Measurements from ENCODE around the gene SEMA6A.
A peak's percentile ranks its signal among the peaks of the same experiment; 100 is the strongest.

Gene SEMA6A, protein sequence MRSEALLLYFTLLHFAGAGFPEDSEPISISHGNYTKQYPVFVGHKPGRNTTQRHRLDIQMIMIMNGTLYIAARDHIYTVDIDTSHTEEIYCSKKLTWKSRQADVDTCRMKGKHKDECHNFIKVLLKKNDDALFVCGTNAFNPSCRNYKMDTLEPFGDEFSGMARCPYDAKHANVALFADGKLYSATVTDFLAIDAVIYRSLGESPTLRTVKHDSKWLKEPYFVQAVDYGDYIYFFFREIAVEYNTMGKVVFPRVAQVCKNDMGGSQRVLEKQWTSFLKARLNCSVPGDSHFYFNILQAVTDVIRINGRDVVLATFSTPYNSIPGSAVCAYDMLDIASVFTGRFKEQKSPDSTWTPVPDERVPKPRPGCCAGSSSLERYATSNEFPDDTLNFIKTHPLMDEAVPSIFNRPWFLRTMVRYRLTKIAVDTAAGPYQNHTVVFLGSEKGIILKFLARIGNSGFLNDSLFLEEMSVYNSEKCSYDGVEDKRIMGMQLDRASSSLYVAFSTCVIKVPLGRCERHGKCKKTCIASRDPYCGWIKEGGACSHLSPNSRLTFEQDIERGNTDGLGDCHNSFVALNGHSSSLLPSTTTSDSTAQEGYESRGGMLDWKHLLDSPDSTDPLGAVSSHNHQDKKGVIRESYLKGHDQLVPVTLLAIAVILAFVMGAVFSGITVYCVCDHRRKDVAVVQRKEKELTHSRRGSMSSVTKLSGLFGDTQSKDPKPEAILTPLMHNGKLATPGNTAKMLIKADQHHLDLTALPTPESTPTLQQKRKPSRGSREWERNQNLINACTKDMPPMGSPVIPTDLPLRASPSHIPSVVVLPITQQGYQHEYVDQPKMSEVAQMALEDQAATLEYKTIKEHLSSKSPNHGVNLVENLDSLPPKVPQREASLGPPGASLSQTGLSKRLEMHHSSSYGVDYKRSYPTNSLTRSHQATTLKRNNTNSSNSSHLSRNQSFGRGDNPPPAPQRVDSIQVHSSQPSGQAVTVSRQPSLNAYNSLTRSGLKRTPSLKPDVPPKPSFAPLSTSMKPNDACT

DNA sequence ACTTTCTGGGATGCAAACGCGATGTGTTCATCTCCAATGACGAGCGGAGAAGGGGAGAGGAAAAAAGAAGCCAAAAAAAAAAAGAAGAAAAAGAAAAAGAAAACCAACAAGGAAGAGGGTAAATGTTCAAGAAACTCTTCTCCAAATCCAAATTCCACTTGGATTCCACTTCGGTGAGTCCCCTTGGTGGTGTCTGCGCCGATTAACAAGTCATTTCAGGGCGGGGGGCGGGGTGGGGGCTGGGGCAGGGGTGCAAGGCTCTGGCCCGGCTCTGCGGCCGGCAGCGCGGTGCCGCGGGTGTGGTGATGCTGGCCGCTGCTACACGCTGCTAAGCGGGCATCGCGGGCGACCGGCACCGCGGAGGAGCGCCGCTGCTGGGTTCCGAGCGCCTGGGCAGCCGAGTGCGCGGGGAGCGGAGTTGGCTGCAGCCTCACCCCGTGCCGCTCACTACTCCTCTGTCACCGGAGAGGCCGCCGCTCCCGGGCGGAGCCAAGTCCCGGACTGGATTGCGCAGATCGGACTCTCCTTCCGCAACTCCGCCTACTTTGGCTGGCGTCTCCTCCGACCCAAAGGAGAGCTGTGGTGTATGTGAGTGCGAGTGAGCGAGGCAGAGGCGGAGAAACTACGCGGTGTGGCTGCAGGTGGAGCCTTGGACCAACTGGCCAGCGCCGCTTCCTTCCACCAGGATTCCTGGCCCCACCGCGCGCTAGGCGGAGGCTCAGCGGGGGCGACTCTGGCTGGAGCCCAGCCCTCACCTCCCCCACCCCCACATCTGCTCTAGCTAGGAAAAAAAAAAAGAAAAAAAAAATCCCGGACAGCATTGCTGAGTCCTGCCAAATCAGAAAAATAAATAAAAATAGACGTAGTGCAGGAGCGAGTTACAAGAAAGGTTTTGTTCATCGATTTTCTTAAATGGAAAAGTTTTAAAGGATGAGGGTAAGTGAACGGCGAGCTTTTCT lies at the start of gene SEMA6A:
TSS of gene SEMA6A (minus strand) at position 457 of the 959 bp plus-strand sequence. CDS start 69,879 bp downstream, outside the sequence.
- DNase-seq = peak; percentile 61

GRCh38 chr5:116622375-116623050 lies 47.9 kb upstream of the SEMA6A start:
- no peak for DNase-seq

DNA sequence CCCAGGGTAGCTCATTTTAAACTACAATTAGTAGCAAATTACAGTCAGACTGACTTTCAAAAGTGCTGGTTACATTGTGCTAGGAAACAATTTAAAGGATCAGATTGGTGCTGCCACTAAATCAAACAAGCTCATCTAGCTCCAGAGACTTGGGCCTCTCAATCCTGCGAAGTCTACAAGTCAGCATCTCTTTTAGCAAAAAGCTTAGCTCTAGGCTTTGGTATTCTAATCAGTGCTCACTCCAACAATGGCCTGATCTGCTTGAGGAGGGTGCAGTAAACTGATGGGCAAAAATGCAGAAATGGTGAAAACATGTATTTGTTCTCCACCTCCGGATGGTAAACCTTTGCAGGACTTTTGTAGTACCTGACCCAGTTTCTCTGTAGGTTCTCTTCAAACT lies 47.0 kb upstream of the SEMA6A start:
- DNase-seq = no peak

DNA sequence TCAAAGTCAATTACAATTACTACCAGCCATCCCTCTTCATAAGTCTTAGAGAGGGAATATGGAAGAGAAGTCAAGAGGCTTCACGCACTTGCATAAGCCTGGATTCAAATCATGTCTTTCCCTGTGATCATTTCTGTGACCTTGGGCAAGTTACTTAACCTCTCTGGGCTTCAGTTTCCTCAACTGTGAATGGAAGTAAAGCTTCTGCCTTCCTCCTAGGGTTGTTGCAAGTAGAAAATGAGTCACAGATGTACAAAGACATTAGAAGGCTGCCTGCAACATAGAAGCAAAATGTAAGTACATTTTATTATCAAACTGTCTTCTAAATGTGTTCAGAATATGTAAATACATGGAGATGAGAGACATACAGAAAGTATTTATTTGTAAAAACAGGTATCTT lies 42.3 kb upstream of the SEMA6A start:
- DNase-seq = no peak

- DNase-seq = no peak
Observed at GRCh38 chr5:116614603-116614920, 39.9 kb upstream of the SEMA6A start.

DNA sequence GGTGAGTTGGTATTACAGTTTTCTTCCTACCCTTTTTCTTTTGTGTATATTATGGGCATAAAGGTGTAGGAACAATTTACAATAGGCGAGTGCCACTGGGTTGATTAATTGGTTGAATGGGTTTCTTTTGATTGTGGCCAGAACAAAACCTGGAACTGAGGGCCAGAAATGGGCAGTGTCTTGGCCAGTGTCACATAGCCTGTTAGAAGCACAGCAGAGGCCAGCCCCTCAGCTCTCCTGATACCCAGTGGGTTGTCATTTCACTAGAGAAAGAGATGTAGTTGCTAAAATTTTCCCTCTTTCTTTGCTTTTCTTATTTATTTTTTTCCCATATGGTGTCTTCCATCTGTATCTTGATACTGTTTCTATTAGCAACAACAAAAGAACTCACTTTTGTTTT lies 38.8 kb upstream of the SEMA6A start:
- DNase-seq = no peak

DNA sequence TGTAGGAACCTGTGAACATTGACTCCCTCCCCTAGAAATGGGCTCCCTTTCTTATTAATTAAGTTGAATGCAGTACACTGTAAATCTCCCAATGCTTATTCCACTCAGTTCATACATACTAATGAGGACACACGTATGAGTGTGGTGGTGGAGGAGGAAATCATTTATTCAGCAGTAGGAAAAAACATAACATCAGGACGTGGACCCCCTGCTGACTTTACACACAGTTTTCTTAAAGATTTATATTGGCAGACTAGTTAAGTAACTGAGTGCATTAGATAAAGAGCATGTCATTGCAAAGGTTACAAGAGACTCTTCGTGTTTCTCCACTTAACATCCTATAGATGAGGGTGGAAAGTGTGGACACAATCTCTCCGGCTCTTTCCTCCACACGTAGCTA lies 37.8 kb upstream of the SEMA6A start:
- DNase-seq = no peak

DNA sequence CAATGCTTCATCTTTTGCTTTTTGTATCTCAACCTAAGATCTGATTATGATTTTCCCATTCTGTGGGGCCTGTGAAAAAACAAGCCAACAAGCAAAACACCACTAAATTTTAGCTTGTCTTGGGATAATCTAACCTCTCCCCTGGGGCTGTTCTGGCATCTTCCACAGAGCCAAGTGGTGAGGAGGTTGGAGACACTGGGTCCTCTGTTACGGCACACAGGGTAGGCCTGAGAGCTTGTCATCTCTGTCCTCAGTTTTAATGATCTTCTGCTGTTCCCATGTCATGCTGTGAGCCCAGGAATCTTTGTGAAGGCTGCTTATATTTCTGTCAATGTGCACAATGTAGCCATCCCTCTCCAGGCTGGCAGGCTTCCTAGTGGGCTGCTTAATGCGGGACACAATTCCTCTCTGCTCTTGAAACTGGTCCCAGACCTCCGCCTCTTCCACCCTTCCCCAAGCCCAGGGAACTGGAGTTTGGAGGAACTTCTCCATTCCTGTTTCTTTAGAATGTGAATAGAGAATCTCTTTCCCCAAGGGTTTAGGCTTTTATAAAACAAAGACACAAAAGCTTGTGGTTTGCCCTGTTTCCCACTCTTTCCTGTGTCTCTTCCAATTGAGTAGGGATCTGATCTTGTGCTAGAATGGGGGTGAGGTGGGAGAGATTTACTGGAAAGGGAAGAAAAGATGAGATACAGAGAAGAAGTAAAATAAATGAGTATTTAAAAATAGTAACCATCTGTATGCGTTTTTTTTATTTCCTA lies 30.9 kb upstream of the SEMA6A start:
- DNase-seq = no peak

GRCh38 chr5:116604805-116605204 lies 30.2 kb upstream of the SEMA6A start:
- DNase-seq = no peak

- no peak for DNase-seq
Observed at GRCh38 chr5:116600876-116601275, 26.3 kb upstream of the SEMA6A start.

DNA sequence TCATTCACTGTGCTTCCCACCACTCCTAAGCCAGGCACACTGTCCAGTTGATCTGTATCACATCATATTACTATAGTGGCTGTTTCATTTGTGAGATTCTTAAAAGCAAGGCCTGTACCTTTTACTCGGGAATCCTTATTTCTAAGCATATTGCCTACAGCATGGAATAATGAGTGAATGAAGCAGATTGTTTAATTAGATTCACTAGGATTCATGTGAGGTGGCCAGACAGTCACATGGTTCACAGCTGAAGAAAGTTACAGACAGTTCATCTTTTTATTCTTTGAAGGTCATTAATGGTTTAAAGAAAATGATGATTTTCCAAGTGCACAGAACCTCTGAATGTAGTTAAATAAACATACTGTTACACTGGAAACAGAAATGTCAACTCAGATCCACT lies 24.3 kb upstream of the SEMA6A start:
- no peak for DNase-seq

DNA sequence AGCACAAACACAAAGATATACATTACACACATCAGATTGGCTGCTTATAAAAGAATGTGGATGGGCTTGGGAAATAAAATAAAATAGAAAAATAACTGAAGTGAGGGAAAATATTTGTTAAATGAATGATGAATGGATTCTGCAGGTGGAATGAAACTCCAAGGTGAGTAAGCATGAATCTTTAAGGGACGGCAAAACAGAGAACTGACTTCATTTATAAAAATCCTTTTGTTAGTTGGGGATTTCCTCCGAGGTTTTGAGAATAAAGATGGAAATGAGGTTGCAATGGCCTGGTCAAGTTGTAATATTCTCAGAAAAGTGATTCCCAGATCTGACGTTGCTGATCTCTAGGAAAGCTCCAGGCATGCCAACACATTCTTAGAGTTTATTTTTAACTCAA lies 20.9 kb upstream of the SEMA6A start:
- no peak for DNase-seq

DNA sequence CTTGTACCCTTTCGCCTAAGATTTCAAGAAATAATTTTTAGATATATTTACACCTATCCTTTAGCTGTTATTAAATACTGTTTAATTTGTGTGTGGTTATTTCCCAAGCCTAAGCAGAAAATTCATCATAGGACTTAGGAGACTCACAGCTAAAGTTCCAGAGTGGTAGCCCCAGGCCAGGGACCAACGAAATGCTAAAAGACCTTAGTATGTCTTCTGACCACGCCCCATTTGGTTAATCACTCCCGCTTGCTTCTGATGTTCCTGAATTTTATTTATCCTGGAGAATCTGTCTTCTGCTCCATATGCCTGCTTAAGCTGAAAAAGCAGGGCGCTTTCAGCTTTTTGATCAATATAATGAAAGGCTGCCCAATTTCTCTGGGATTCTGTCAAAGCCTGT lies 18.7 kb upstream of the SEMA6A start:
- no peak for DNase-seq

- no peak for DNase-seq
Observed at GRCh38 chr5:116585227-116585626, 10.6 kb upstream of the SEMA6A start.

GRCh38 chr5:116583862-116584222 lies 9.2 kb upstream of the SEMA6A start:
- no peak for DNase-seq

DNA sequence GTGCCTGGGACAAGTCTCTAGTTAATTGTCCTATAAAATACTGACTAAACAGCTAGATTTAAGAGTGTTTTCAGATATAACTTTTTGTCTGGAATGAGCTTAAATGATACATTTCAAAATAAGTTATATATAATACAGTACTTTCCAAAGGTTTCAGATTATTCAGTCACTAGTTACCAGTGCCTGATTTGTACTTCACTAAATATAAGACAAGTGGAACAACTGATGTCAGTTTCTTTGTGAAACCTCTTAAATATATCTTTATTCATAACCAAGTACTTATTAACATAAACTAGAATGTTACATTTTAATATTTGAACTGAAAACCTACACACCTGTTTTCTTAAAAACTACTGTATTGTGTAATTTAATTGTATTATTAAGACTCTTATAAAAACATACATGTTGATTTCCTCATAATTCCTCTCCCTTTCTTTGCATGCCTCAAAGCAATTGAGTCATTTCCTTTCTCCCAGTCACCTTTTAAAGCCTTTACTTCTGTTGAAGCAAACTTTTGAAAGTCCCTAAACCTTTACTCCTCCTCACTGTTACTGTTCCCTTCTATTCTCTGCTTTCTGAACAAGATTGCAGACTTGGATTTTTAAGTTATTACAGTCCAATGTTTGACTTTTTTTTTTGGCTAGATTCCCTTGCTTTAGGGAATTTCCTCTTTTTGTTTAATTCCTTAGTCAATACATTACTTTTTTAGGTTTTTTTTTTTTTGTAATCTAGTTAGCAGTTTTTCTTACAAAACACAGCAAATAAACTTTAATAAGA lies 8.7 kb upstream of the SEMA6A start:
- DNase-seq = no peak

DNA sequence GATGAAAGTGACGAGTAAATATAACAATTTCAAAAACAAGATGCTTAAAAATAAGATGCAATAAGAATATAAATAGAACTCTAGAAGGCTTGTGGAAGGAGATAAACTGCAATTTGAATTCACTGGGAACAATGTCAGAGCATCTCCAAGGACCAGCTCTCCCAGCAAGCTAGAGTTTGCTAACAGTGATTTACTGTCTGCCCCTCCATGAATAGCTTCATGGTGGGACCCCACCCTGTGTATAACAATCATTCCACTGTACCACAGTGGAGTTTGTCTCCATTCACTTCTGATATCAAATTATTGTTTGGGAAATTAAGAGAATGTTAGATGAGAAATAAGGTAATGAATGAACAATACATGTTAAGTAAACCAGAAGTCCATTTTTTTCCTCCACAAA lies 7.3 kb upstream of the SEMA6A start:
- DNase-seq = no peak

- DNase-seq = no peak
Observed at GRCh38 chr5:116579144-116579543, 4.5 kb upstream of the SEMA6A start.

DNA sequence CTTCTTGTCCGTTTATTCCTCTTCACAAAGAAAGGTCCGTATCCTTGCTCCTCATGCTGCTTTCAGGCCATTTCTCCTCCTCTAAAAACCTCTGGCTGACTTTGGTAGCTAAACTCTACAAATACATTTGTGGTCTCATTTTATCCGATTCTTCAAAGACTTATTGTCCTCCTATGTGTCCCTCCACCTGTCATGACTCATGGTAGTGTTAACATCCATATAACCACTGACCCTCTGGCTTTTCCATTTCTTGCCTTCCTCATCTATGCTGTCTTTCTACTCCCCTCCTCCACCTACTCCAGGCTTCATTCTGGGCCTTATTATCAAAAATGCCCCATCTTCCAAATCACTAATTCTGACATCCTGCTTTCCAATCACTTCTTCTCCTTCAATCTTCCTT lies 4.1 kb upstream of the SEMA6A start:
- DNase-seq = no peak

DNA sequence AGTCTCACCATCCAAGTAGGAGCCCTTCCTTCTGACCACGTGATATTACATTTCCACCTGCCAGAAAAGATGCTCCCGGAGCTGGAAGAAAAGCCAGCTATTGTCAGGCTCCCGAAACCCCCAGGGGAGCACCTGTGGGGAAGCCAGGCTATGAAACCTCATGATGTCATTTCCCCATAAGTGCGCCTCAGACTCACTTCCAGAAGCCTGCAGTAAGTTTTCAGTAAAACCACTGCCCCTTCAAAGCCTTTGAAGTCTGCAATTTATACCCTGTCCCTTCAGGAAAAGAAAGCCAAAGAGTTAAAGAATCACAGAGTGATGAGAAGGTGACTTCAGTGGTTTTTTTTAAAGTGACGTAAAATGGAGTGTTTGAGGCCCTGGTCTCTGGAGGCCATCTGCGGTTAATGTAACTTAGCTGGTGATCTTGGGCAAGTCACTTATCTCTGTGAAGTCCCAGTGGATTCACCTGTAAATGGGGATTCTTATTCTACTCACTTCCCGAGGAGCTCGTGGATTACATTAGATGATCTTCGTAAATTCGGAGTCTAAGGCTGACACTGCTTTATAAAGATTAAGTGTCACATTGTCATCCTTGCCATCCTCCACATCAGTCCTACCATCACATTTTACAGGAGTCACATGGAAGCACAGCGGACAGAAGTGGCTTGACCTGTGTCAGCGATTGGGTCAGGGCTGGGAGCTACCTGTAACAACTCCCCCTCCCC lies 2.6 kb upstream of the SEMA6A start:
- no peak for DNase-seq

Data from 8988T (cell line).